ENCODE measurements around the gene C11orf86.

Gene C11orf86

DNA sequence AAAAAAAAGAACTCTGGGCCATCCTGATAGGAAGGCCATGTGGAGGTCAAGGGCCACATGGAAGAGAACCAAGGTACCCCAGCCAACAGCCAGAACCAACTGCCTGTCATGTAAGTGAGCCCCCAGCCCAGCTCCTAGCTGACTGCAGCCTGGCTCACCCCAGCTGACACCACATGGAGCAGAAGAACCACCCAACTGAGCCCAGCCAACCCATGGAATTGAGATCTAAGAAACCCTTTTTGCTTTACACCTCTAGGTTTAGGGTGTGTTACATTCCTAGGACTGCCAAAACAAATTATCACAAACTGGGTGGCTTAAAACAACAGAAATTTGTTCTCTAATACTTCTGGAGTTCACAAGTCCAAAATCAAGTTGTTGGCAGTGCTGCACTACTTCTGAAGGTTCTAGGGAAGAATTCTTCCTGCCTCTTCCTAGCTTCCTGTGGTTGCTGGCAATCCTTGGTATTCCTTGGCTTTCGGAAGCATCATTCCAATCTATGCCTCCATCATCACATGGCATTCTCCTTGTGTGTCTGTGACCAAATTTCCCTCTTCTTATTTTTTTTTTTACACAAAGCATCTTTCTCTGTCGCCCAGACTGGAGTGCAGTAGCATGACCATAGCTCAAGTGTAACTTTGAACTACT lies 4.4 kb downstream of the C11orf86 start:
- Histone ChIP-seq H3K27ac (no peak overlapping the region), H3K4me3 (no peak overlapping the region)
- no peak for DNase-seq (ENCODE audit: low spot score)
- TF ChIP-seq, protein P1, sequence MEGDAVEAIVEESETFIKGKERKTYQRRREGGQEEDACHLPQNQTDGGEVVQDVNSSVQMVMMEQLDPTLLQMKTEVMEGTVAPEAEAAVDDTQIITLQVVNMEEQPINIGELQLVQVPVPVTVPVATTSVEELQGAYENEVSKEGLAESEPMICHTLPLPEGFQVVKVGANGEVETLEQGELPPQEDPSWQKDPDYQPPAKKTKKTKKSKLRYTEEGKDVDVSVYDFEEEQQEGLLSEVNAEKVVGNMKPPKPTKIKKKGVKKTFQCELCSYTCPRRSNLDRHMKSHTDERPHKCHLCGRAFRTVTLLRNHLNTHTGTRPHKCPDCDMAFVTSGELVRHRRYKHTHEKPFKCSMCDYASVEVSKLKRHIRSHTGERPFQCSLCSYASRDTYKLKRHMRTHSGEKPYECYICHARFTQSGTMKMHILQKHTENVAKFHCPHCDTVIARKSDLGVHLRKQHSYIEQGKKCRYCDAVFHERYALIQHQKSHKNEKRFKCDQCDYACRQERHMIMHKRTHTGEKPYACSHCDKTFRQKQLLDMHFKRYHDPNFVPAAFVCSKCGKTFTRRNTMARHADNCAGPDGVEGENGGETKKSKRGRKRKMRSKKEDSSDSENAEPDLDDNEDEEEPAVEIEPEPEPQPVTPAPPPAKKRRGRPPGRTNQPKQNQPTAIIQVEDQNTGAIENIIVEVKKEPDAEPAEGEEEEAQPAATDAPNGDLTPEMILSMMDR (IDR thresholded peaks at IDR 0.05) = no peak

DNA sequence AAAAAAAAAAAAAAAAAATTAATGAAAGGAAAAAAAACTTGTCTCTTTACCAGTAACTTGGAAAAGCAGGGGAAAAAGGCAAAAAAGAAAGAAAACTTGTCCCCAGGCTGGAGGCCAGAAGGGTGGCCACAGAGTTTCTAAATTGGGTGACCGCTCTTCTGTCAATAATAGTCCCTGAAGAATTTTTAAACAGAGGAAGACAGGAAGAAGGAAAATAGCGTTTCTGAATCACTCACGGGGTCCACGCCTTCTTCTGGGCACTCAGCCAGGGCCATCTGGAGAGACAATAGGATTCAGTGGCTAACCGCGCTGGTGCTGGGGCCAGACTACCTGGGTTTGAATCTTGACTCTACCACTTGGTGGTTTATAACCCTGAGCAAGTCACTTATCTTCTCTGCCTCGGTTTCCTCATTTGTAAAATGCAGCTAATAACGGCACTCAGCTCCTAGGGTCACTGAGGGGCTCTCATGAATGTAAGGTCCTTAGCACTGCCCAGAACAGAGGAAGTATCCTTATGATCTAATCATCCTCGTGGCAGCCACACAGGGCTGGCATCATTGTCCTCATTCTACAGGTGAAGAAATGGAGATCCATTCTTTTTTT lies 7.0 kb downstream of the C11orf86 start:
- DNase-seq (ENCODE audit: low spot score) = peak; percentile 86
- TF ChIP-seq, protein P1 (IDR thresholded peaks at IDR 0.05) = no peak
- Histone ChIP-seq H3K4me3 (no peak overlapping the region), H3K27ac (peak overlapping the region in 1 of 2 donors; percentile 54)

DNA sequence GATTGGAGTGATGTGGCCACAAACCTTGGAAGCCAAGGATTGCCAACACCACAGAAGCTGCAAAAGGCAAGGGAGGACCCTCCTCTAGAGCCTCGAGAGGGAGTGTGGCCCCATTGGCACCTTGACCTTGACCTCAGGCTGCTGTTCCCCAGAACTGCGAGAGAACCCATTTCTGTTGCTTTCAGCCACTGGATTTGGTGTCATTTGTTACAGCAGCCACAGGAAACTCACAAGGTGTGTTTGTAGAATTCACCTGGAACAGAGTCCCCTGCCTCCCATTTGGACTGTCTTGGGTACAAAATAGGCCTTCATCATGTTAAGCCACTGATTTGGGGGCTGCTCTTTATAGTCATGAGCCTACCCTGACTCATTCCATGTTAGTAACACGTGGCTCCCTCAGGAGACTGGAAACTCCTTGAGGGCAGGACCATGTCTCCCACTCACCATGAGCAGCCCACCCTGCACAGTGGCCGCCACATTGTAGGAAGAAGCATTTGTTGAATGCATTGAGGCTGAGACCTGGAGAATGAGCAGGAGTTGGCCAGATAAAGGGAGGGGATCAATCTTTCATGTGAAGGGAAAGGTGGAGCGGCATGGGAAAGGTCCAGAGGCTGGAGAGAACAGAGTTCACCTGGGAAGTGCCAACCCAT lies 8.3 kb downstream of the C11orf86 start:
- H3K27ac ChIP-seq = peak overlapping the region in 1 of 2 donors; percentile 31
- TF ChIP-seq, protein P1 (IDR thresholded peaks at IDR 0.05) = no peak

DNA sequence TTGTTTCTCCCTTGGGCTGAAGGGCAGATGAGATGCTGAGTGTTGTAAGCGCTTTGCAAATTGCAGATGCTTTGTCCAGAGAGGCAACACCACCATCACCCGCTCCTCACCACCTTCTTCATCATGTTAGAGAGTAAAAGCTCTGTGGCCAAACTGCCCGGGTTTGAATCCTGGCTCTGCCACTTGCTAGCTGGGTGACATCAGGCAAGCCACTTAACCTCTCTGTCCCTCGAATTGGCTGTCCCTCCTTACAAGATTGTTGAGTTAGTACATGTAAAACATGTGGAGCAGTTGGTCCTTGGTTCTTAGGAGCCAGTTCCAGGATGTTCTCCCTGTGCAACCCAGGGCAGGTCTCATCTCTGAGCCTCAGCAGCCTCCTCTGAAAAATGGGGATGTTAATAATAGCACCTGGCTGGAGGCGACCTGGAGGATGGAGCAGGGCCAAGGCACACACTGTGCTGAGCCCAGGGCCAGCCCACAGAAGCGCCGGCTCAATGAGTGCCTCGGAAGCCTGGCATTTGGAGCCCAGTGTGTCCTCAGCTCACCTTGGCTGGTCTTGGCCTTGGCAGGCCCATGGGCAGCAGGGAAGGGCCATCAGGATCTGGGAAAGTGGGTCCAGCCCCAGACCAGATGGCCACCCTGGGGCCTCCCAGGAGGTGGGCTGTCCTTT lies 10.5 kb downstream of the C11orf86 start:
- DNase-seq (ENCODE audit: low spot score) = peak; percentile 72
- peak overlapping the region in 1 of 2 donors; percentile 64 for H3K27ac ChIP-seq
- no peak overlapping the region for H3K4me3 ChIP-seq
- TF ChIP-seq, protein P1 (IDR thresholded peaks at IDR 0.05) = no peak

More for the DNA sequence above, 8.3 kb downstream of the C11orf86 start:
- no peak for DNase-seq (ENCODE audit: low spot score)
- H3K4me3 ChIP-seq = no peak overlapping the region

DNA sequence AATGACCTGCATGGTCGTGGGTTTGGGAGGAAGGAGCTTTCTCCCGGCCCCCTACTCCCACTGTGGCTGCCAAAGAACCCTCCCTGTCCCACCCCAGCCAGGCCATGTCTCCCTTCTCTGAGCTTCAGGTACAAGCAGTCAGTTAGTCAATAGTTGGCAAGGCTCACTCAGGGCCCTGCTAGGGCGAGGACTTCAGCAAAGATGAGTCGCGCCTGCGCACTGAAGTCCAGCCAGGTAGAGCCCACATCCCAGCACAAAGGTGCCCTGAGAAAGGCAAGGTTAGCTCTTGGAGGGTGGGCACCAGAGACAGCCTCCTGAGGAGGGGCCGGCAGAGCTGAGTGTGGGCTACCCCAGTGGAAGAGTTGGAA lies 11.1 kb downstream of the C11orf86 start:
- no peak for DNase-seq (ENCODE audit: low spot score)

DNA sequence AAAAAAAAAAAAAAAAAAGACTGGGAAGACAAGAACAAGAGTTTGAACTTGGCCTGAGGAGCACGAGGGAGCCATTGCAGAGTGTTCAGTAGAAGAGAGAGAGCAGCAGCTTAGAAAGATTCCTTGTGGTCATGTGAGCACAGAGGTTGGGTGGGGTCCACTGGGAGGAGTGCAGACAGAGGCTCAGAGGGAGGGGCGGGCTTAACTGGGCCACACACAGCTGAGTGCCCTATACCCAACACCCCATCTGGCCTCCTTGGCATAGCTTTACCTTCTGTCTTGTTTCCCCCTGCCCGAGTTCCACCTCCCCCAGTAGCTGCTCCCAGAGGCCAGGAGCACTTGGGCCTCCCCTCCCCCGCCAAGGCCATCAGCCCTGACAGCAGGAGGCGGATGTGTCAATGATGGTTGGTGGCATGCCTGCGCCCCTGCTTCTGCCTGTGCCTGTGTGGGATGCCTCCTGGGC lies 12.1 kb downstream of the C11orf86 start:
- H3K27ac ChIP-seq = no peak overlapping the region
- no peak overlapping the region for H3K4me3 ChIP-seq
- TF ChIP-seq, protein P1 (IDR thresholded peaks at IDR 0.05) = no peak
- no peak for DNase-seq (ENCODE audit: low spot score)

More for the DNA sequence above, 11.1 kb downstream of the C11orf86 start:
- Histone ChIP-seq H3K4me3 (no peak overlapping the region), H3K27ac (peak overlapping the region in 1 of 2 donors; percentile 64)
- TF ChIP-seq, protein P1 (IDR thresholded peaks at IDR 0.05) = no peak
